ENCODE results near the gene FSTL4.

Gene FSTL4

DNA sequence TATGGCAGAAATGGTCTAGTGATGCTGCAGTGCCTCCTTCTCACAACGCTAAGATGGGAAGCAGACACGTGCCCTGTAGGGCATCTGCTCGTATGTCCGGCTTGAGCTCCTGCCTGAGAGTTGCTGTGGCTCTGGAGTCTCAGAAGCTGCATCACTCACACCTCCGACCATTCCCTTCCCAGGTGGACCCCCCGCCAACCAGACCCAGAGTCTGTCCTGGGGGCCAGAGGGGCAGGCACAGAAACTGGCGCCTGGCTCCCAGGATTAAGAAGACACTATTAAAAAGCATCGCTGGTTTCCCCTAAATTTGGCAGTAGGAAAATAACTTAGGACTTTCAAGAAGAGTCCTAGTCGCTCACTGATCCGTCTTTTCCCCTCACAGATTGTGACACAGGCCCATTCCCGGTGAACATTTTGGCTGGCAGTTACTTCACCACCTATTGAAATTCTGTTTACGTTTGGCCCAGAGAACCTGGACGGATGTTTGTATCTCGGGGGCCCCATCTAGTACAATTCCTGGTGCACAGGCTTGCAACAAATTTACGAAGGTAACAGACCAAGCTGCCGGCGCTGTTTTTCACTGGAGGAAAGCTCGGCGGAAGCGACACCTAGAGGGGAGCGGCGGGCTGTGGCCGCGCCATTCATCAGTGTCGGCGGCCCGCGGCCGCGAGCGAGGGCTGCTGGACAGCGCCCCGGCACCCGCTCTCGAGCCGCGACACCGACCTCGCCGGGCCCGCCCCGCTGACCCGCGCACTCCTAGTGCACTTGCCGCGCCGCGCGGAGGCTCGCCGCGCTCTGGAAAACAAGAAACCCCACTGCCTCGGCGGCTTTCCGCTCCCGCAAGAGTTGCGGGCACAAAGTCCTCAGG lies 1.6 kb downstream of the FSTL4 start:
- DNase-seq: no peak

DNA sequence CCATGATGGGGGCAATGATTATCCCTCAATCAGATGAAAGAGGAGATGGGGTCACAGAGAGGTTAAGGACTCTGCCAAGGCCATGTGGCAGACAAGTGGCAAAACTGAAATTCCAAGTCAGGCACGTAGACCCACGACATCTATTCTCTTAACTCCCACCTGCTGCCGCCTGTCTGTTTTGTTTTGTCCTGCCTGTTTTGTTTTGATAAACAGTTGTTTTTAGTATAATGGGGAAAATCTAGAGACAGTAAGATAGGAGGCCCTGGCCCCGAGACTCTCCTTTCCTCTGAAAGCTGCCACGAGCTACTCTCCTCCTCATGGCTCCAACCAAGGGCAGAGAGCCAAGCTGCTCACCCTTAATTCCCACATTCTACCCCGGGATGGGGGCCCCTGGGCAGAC lies 4.9 kb downstream of the FSTL4 start:
- DNase-seq: no peak

DNA sequence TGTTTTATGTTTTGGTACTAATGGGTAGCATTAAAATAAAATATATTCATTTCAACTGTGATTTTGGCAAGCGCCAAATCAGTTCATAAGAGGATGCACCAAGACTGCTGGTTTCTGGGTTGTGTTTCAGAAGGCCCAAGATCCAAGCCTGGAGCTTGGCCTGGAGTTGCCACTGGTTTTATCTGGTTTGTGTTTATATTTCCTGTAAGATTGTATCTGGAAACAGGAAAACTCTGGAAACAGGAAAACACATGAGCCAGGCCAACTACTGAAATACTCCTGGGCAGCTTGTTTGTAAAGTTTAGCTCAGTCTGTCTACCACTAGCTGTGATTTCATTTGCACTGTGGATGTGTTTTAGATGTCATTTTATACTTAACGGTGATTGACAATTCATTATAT lies 5.5 kb downstream of the FSTL4 start:
- DNase-seq: no peak

- no peak for DNase-seq
Observed at GRCh38 chr5:133605323-133605722, 7.0 kb downstream of the FSTL4 start.

GRCh38 chr5:133603711-133604110 lies 8.6 kb downstream of the FSTL4 start:
- DNase-seq: no peak

- no peak for DNase-seq
Observed at GRCh38 chr5:133602835-133603380, 9.4 kb downstream of the FSTL4 start.

GRCh38 chr5:133599600-133599999 lies 12.7 kb downstream of the FSTL4 start:
- DNase-seq: no peak

- DNase-seq: no peak
Observed at GRCh38 chr5:133599044-133599443, 13.3 kb downstream of the FSTL4 start.

DNA sequence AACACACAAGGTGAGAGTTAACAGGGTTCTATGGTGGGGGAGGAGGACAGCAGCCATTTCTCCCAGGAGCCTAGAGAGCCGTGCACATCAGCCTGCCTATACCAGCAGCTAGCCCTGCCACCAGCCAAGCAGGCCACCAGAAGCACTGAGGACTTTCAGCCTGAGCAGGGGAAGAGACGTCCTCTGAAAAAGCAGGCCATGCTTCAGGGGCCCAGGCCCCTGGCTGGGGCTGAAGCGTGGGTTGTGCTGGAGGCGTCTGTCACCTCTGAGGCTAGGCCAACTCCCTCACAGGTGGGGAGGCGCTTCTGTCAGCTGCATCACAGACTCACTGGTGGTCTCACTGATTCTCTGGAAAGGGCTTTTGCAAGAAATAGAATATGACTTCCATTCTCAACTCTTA lies 16.3 kb downstream of the FSTL4 start:
- DNase-seq: no peak

DNA sequence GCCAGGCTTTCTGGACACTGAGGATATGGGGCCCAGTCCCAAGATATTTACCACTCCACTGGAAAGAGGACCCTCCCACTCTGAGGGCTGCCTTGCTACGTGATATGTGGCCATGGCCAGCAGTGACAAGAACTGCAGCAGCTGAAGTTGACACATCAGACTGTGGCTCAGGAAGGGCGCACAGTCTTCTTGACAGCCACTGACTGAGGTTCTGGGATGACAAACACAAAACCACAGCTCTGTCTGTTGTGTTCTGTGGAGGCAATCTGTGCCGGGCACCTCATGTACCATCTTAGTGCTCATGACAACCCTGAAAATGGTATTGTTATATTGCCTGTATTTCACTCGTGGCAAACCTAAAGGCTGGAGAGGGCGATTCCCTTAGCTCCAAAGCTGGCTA lies 16.9 kb downstream of the FSTL4 start:
- DNase-seq: no peak

DNA sequence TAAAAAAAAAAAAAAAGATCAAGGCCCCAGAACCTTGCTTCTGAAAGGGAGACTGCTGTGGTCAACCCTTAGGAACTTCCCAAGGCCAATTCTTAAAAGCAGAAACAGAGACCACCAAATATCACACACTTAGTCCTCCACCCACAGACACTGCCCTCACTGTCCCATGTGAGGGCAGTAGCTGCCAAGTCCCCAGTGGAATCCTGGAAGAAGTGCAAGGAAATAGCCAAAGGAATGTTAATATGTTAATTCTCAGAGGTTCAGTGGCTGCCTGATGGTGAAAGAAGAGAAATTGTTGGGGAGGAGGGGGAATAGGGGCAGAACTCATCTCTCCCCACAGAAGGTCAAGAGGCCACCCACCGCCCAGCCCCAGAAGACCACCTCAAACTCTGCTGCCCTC lies 23.1 kb downstream of the FSTL4 start:
- no peak for DNase-seq

- no peak for DNase-seq
Observed at GRCh38 chr5:133582971-133583370, 29.4 kb downstream of the FSTL4 start.

- no peak for DNase-seq
Observed at GRCh38 chr5:133581918-133582317, 30.4 kb downstream of the FSTL4 start.

GRCh38 chr5:133581348-133581747 lies 31.0 kb downstream of the FSTL4 start:
- no peak for DNase-seq

- DNase-seq: no peak
Observed at GRCh38 chr5:133580618-133581017, 31.7 kb downstream of the FSTL4 start.

- DNase-seq: no peak
Observed at GRCh38 chr5:133579766-133580165, 32.6 kb downstream of the FSTL4 start.

- no peak for DNase-seq
Observed at GRCh38 chr5:133569347-133569746, 43.0 kb downstream of the FSTL4 start.

DNA sequence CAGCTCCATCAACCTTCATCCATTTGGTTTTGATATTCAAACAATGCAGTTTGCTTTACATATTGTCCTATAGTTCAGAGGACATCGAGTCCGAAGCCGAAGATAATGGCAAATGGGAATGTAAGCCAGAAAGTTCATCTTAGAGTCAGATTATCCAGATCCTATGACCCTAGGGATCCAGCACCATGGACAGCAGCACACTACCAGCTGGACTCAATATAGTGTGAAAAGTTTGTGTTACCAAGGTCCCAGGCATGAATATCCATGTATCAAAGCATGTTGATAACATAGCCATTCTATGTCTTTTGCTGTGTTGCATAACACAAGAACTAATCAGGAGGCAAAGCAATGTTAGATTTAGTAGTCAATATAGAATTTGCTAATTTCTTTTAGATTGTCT lies 46.3 kb downstream of the FSTL4 start:
- no peak for DNase-seq

DNA sequence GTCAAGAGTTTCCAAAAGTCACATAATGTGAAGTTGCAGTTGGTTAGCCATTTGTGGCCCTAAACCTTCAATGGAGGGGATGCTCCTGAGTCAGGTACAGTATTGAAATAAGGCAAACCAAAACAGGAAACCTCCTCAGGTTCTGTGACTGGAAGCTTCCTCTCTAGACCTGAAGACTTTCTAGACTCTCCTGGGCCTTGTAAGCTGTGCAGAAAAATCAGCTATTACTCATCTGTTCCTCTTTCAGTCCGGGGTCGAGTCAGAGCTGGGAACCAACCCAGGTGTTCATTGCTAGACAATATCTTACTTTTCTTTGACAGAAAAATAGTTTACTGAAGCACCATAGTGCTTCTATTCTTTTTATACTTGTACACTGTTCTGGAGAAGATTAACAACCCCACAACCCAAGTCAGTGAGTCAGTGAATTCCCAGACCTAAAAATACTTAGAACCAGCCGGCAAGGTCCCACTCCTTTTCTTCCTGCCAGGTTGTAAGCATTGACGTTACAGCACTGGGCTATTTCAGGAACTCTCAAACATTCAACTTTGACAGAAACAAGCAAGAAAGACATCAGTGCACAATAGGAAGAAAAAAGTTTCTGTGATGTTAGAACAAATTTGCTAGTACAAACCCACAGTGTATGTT lies 47.3 kb downstream of the FSTL4 start:
- no peak for DNase-seq

DNA sequence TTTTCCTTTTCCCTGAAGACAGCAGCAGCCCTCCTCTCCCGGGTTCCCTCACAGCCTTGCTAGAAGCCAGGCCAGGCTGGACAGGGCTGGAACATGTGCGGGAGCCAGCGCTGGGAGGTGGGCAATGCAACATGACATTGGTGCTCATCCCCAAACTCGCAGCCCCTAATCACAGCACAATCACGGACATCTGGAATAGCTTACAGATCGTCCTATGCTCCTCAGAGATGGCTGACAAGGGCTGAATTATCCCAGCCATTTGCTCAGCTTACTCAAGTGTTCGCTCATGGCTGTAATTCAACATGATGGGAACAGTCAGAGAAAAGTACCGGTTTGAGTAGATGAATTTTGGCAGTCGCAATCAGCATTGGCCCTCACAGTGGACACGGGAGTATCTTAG lies 49.8 kb downstream of the FSTL4 start:
- no peak for DNase-seq

DNA sequence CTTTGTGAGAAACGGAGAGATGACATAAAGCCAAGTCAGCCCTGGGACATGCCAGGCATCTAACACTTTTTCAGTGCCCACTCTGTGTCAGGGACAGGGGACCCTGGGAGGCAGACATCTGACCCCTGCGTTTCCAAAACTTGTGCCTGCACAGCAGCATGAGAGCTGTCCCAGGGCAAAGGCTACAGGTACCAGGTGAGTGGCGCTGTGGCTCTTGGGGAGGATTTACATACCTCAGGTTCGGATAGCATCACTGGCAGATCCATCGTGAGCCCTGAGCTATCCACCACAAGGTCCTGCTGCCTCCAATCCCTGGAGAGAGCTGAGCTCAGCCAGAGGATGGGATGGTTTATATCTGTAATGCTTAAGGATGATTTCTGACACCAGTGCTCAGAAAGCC lies 52.4 kb downstream of the FSTL4 start:
- no peak for DNase-seq

DNA sequence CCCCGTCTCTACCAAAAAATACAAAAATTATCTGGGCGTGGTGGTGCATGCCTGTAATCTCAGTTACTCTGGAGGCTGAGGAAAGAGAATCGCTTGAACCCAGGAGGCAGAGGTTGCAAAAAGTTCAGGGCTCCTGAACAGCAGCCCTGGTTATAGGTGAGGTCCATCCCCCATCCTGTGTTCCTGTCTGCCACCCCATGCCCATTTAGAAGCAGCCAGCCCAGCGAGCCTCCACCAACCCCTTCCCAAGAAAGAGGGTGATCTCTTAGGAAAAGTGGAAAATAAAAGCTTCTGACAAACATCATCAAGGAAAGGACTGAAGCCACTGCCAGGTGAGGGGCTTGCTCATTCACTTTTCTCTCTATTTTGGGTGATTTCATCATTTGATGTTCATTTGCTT lies 55.8 kb downstream of the FSTL4 start:
- no peak for DNase-seq

DNA sequence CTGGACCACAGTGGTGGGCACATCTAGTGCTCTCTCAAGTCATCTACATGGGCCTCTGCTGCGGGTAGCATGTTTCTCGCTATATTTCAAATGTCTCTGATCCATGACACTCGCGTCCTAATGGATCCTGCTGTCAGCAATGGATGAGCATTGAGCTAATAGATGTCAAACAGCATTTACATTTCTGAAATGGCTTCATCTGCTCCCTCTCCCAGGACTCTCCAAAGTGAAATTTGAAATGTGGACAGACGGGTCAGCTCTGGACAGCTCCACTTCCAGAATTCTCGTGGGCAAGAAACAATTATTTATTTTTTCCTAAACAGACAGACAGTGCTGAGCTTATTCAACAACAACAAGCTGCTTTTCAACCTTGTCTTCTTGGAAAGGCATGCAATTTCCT lies 58.1 kb downstream of the FSTL4 start:
- no peak for DNase-seq

DNA sequence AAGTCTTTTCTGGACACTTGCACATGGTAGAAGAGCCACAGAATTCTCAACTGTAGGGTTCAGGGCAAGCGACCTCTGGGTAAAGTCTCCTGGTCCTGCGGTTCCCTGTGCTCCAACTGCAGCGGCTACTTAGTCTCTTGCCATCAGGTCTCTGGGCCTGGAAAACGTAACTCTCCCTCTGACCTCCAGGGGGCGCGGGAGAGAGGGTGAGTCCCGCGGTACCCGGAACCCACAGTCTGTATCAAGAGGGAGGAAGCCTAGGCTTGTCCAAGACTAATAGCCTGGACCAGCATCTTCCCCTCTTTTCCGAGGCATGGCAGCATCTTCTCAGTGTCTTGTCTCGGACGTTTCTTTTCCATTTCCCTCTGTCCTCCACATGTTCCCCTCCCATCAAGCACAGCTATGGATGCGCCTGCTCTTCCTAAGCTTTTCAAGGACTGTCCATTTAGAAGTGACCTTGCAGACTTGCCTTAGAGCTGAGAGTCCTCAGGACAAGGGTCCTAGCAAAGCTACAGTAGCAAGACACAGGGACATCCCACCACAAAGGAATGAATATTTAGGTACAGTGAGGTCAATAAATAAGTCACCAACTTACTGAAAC lies 59.3 kb downstream of the FSTL4 start:
- no peak for DNase-seq
